Measurements from ENCODE around the gene UBC. TPM values are rescaled to one million over a fixed set of nuclear protein-coding genes. Genes with fewer than 3 reads are reported as not detected.
A peak's percentile ranks its signal among the peaks of the same experiment; 100 is the strongest.

UBC gene
- total RNA-seq, 5 donors from 2014 or later (not counting 1 experiment from before 2014, with no cell fraction given) = 786 to 1,410 (median 885) TPM

- Mint-ChIP-seq H3K27ac (no peak overlapping the region), H3K4me1 (peaks cover 7 to 24% (median 16%) of the 10 kb centered on the region in 3 donors), H3K9me3 (no peaks in the 10 kb centered on the region), H3K27me3 (peaks cover 8 to 13% of the 10 kb centered on the region in 2 donors), H3K4me3 (peak overlapping the region in 1 of 3 donors; percentile 65), H3K36me3 (no peaks in the 10 kb centered on the region)
- no peak overlapping the region for H3K4me3 ChIP-seq (ENCODE audit: control insufficient read depth in 1 of 2, extremely low read depth in 1 of 2, low read length in 1 of 2)
- POLR2A ChIA-PET = no interaction called here
- H3K9me3 ChIP-seq = no peaks in the 10 kb centered on the region
- H3K4me1 ChIP-seq (ENCODE audit: control insufficient read depth in 1 of 2, extremely low read depth in 1 of 2, insufficient read depth in 2 of 2, low read length in 2 of 2) = peaks cover 2 to 17% of the 10 kb centered on the region in 2 experiments
- no peak for ATAC-seq (replicated peaks in 1 of 4)
- H3K27me3 ChIP-seq (replicated peaks in 1 of 2; ENCODE audit: control insufficient read depth in 2 of 2, extremely low read depth in 1 of 2, insufficient read depth in 2 of 2, low read length in 1 of 2) = peaks cover 0 to 20% of the 10 kb centered on the region in 2 experiments
- no peaks in the 10 kb centered on the region for H3K36me3 ChIP-seq (ENCODE audit: control insufficient read depth in 2 of 2, extremely low read depth in 1 of 2, insufficient read depth in 1 of 2, low read length in 1 of 2)
- no peak for DNase-seq
- 56% methylated on average over 9 of the region's 11 CpGs for WGBS (ENCODE audit: insufficient coverage)
- CTCF ChIA-PET = interaction anchor here in 1 of 2 donors (0.6 kb wide), 1 partner anchor 57 kb away, joined by 4 read pairs; no protein-coding TSS in a partner anchor
- no peak overlapping the region for H3K27ac ChIP-seq (ENCODE audit: low read length)
Measured at GRCh38 chr12:124868252-124869058, 46.0 kb downstream of the UBC start.

- Histone ChIP-seq H3K4me3 (ENCODE audit: control insufficient read depth in 1 of 2, extremely low read depth in 1 of 2, low read length in 1 of 2) (no peak overlapping the region), H3K9me3 (no peaks in the 10 kb centered on the region), H3K36me3 (ENCODE audit: control insufficient read depth in 2 of 2, extremely low read depth in 1 of 2, insufficient read depth in 1 of 2, low read length in 1 of 2) (no peaks in the 10 kb centered on the region), H3K27ac (ENCODE audit: low read length) (no peak overlapping the region), H3K27me3 (replicated peaks in 1 of 2; ENCODE audit: control insufficient read depth in 2 of 2, extremely low read depth in 1 of 2, insufficient read depth in 2 of 2, low read length in 1 of 2) (peaks cover 0 to 25% of the 10 kb centered on the region in 2 experiments), H3K4me1 (ENCODE audit: control insufficient read depth in 1 of 2, extremely low read depth in 1 of 2, insufficient read depth in 2 of 2, low read length in 2 of 2) (peaks cover 2 to 25% of the 10 kb centered on the region in 2 experiments)
- ATAC-seq (replicated peaks in 1 of 4) (no peak), DNase-seq (no peak)
- H3K27ac Mint-ChIP-seq = no peak overlapping the region
- no peaks in the 10 kb centered on the region for H3K9me3 Mint-ChIP-seq
- no peak overlapping the region for H3K4me3 Mint-ChIP-seq
- H3K4me1 Mint-ChIP-seq = peaks cover 12 to 30% (median 21%) of the 10 kb centered on the region in 3 donors
- H3K36me3 Mint-ChIP-seq = no peaks in the 10 kb centered on the region
- ChIA-PET CTCF (no interaction called here), POLR2A (no interaction called here)
- no CpG with 5 or more reads among the region's 6 CpGs for WGBS (ENCODE audit: insufficient coverage)
- H3K27me3 Mint-ChIP-seq = peaks cover 8 to 13% of the 10 kb centered on the region in 2 donors
Measured at GRCh38 chr12:124867401-124867930, 47.0 kb downstream of the UBC start.

- H3K4me1 ChIP-seq (ENCODE audit: control insufficient read depth in 1 of 2, extremely low read depth in 1 of 2, insufficient read depth in 2 of 2, low read length in 2 of 2) = peaks cover 2 to 25% of the 10 kb centered on the region in 2 experiments
- H3K36me3 ChIP-seq (ENCODE audit: control insufficient read depth in 2 of 2, extremely low read depth in 1 of 2, insufficient read depth in 1 of 2, low read length in 1 of 2) = no peaks in the 10 kb centered on the region
- no peak overlapping the region for H3K27ac Mint-ChIP-seq
- no peak overlapping the region for H3K27ac ChIP-seq (ENCODE audit: low read length)
- H3K4me1 Mint-ChIP-seq = peaks cover 17 to 31% (median 27%) of the 10 kb centered on the region in 3 donors
- POLR2A ChIA-PET = no interaction called here
- WGBS (ENCODE audit: insufficient coverage) = 67% methylated on average over 5 of the region's 9 CpGs
- no peak overlapping the region for H3K4me3 Mint-ChIP-seq
- CTCF ChIA-PET = no interaction called here
- H3K9me3 Mint-ChIP-seq = no peaks in the 10 kb centered on the region
- no peak overlapping the region for H3K4me3 ChIP-seq (ENCODE audit: control insufficient read depth in 1 of 2, extremely low read depth in 1 of 2, low read length in 1 of 2)
- H3K27me3 Mint-ChIP-seq = peaks cover 6 to 13% of the 10 kb centered on the region in 2 donors
- H3K36me3 Mint-ChIP-seq = no peaks in the 10 kb centered on the region
- ATAC-seq (replicated peaks in 1 of 4) (no peak), DNase-seq (no peak)
- H3K27me3 ChIP-seq (replicated peaks in 1 of 2; ENCODE audit: control insufficient read depth in 2 of 2, extremely low read depth in 1 of 2, insufficient read depth in 2 of 2, low read length in 1 of 2) = peaks cover 0 to 24% of the 10 kb centered on the region in 2 experiments
- H3K9me3 ChIP-seq = no peaks in the 10 kb centered on the region
Measured at GRCh38 chr12:124866883-124867400, 47.5 kb downstream of the UBC start.

GRCh38 chr12:124866195-124866882 is 48.1 kb downstream of the UBC start:
- no peaks in the 10 kb centered on the region for H3K36me3 ChIP-seq (ENCODE audit: control insufficient read depth in 2 of 2, extremely low read depth in 1 of 2, insufficient read depth in 1 of 2, low read length in 1 of 2)
- peaks cover 18 to 31% (median 30%) of the 10 kb centered on the region in 3 donors for H3K4me1 Mint-ChIP-seq
- H3K9me3 ChIP-seq = no peaks in the 10 kb centered on the region
- CTCF ChIA-PET = interaction anchor here in 1 of 2 donors (0.6 kb wide), 1 partner anchor 92 kb away, joined by 4 read pairs; no protein-coding TSS in a partner anchor
- DNase-seq (no peak), ATAC-seq (replicated peaks in 1 of 4) (no peak)
- no peak overlapping the region for H3K4me3 Mint-ChIP-seq
- peaks cover 2 to 25% of the 10 kb centered on the region in 2 experiments for H3K4me1 ChIP-seq (ENCODE audit: control insufficient read depth in 1 of 2, extremely low read depth in 1 of 2, insufficient read depth in 2 of 2, low read length in 2 of 2)
- POLR2A ChIA-PET = no interaction called here
- H3K27ac ChIP-seq (ENCODE audit: low read length) = no peak overlapping the region
- WGBS (ENCODE audit: insufficient coverage) = 84% methylated on average over 6 of the region's 10 CpGs
- H3K27ac Mint-ChIP-seq = no peak overlapping the region
- no peak overlapping the region for H3K4me3 ChIP-seq (ENCODE audit: control insufficient read depth in 1 of 2, extremely low read depth in 1 of 2, low read length in 1 of 2)
- H3K27me3 ChIP-seq (replicated peaks in 1 of 2; ENCODE audit: control insufficient read depth in 2 of 2, extremely low read depth in 1 of 2, insufficient read depth in 2 of 2, low read length in 1 of 2) = peaks cover 0 to 20% of the 10 kb centered on the region in 2 experiments
- no peaks in the 10 kb centered on the region for H3K9me3 Mint-ChIP-seq
- H3K27me3 Mint-ChIP-seq = peaks cover 4 to 13% of the 10 kb centered on the region in 2 donors
- no peaks in the 10 kb centered on the region for H3K36me3 Mint-ChIP-seq

- WGBS (ENCODE audit: insufficient coverage) = 95% methylated on average over 6 of the region's 7 CpGs
- DNase-seq (no peak), ATAC-seq (replicated peaks in 1 of 4) (no peak)
- H3K27me3 ChIP-seq (replicated peaks in 1 of 2; ENCODE audit: control insufficient read depth in 2 of 2, extremely low read depth in 1 of 2, insufficient read depth in 2 of 2, low read length in 1 of 2) = peaks cover 0 to 20% of the 10 kb centered on the region in 2 experiments
- Mint-ChIP-seq H3K27me3 (peaks cover 4 to 13% of the 10 kb centered on the region in 2 donors), H3K36me3 (no peaks in the 10 kb centered on the region), H3K4me1 (peaks cover 18 to 31% (median 30%) of the 10 kb centered on the region in 3 donors), H3K4me3 (no peak overlapping the region), H3K9me3 (no peaks in the 10 kb centered on the region), H3K27ac (no peak overlapping the region)
- CTCF ChIA-PET = interaction anchor here in 1 of 2 donors (0.6 kb wide), 1 partner anchor 93 kb away, joined by 4 read pairs; no protein-coding TSS in a partner anchor
- H3K4me1 ChIP-seq (ENCODE audit: control insufficient read depth in 1 of 2, extremely low read depth in 1 of 2, insufficient read depth in 2 of 2, low read length in 2 of 2) = peaks cover 2 to 25% of the 10 kb centered on the region in 2 experiments
- H3K27ac ChIP-seq (ENCODE audit: low read length) = no peak overlapping the region
- no peaks in the 10 kb centered on the region for H3K36me3 ChIP-seq (ENCODE audit: control insufficient read depth in 2 of 2, extremely low read depth in 1 of 2, insufficient read depth in 1 of 2, low read length in 1 of 2)
- H3K9me3 ChIP-seq = no peaks in the 10 kb centered on the region
- no peak overlapping the region for H3K4me3 ChIP-seq (ENCODE audit: control insufficient read depth in 1 of 2, extremely low read depth in 1 of 2, low read length in 1 of 2)
- POLR2A ChIA-PET = no interaction called here
Measured at GRCh38 chr12:124865728-124866127, 48.7 kb downstream of the UBC start.

GRCh38 chr12:124864326-124864752 is 50.1 kb downstream of the UBC start:
- no peaks in the 10 kb centered on the region for H3K9me3 Mint-ChIP-seq
- ATAC-seq (replicated peaks in 1 of 4) = no peak
- H3K27me3 ChIP-seq (replicated peaks in 1 of 2; ENCODE audit: control insufficient read depth in 2 of 2, extremely low read depth in 1 of 2, insufficient read depth in 2 of 2, low read length in 1 of 2) = peaks cover 0 to 15% of the 10 kb centered on the region in 2 experiments
- peaks cover 2 to 21% of the 10 kb centered on the region in 2 experiments for H3K4me1 ChIP-seq (ENCODE audit: control insufficient read depth in 1 of 2, extremely low read depth in 1 of 2, insufficient read depth in 2 of 2, low read length in 2 of 2)
- H3K27ac ChIP-seq (ENCODE audit: low read length) = peak overlapping the region; percentile 23
- H3K27ac Mint-ChIP-seq = peak overlapping the region; percentile 77 to 80
- H3K4me3 ChIP-seq (ENCODE audit: control insufficient read depth in 1 of 2, extremely low read depth in 1 of 2, low read length in 1 of 2) = peak overlapping the region in 1 of 2 donors; percentile 45
- H3K36me3 Mint-ChIP-seq = no peaks in the 10 kb centered on the region
- peak overlapping the region; percentile 69 to 82 (median 76) for H3K4me3 Mint-ChIP-seq
- DNase-seq = no peak
- H3K4me1 Mint-ChIP-seq = peaks cover 18 to 29% (median 28%) of the 10 kb centered on the region in 3 donors
- POLR2A ChIA-PET = no interaction called here
- no peaks in the 10 kb centered on the region for H3K36me3 ChIP-seq (ENCODE audit: control insufficient read depth in 2 of 2, extremely low read depth in 1 of 2, insufficient read depth in 1 of 2, low read length in 1 of 2)
- 96% methylated on average over 13 of the region's 14 CpGs for WGBS (ENCODE audit: insufficient coverage)
- H3K9me3 ChIP-seq = no peaks in the 10 kb centered on the region
- CTCF ChIA-PET = interaction anchor here (0.6 to 0.7 kb wide), 2 partner anchors 38 to 1072 kb away, joined by 3 to 4 read pairs; no protein-coding TSS in a partner anchor
- H3K27me3 Mint-ChIP-seq = peaks cover 3 to 10% of the 10 kb centered on the region in 2 donors

All from T-cell (primary cell).